Stimulated activated CD8-positive, alpha-beta memory T cell treated with anti-CD3 and anti-CD28 coated beads, Interleukin-4, amount 100 ng/mL, for 24 hours (primary cell): ENCODE data around the gene ADAMTSL1.

Experiments
- DNase-seq: peaks from one replicate; pipeline ENCODE4 v3.0.0-alpha.2; 2020; ENCODE audit warnings: low read depth

Gene ADAMTSL1

DNA sequence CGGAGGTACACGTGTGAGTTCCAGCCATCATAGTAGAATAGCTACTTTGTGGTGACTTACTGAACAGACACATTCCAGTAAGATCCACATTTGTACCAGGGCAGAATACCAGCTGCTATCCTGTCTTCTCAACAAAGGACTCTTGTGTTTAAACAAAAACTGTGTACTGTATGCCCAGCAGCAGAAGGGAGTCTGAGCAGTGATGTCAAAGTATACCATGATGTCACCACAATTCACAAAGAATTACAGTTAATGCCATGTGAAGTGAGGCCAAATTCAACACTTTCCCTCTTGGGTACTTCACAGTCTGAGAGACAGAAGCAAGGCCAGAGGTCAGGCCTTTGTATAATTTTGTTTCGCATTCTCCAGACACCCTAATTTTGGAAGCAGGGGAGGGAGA lies 137.0 kb downstream of the ADAMTSL1 start:
- DNase-seq, result no peak

DNA sequence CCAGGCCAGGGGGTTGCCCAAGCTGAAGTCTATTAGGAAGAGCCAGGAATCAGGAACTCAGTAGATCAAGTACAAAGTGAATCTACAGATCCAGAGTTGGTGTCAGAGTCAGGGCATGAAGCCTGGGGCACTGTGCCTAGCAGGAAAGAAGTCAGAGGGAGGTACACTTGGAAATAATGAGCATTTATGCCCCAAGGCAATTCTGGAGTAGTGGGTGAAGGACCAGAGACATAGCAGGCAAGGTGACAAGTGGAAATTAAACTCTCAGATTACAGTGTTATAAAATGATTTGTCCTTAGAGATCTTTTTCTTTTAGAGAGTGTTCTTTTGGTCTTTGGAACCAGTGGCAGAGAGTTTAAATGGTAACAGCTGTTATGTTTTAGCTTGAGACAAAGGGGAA lies 138.0 kb downstream of the ADAMTSL1 start:
- no peak for DNase-seq

DNA sequence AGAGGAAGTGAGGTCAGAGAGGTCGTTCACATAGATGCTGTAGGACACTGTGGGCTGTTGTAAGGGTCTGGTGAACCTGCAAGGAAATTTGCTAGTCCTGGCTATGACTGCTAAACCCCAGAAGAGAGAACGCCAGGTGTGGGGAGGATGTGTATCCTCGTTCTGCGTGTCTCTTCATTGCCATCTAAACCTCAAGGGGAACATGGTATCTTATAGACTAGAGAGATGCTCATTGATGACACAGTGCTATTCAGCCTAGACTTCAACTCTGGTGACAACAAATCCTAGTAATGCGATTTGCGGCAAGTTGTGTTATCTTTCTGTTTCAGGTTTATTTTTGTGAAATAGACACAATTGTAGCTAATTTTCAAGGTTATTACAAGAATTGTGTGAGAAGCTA lies 140.2 kb downstream of the ADAMTSL1 start:
- DNase-seq, result no peak

DNA sequence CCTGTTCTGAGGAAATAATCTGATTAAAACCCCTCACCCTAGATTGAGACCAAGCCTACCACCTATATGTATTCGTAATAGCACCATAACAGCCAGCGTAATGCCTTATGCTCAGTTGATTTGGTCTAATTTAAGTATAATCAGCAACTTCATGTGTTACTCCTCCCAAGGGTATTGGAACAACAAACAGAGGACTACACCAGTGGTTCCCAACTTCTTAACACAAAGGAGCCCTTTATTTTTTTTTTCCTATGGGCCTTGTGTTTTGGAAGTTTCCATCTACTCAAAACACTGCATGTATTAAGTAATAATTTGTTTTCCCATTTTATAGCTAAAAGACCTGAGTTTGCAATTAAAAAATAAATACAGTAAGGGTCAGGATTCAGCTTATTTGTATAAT lies 140.7 kb downstream of the ADAMTSL1 start:
- no peak for DNase-seq

DNA sequence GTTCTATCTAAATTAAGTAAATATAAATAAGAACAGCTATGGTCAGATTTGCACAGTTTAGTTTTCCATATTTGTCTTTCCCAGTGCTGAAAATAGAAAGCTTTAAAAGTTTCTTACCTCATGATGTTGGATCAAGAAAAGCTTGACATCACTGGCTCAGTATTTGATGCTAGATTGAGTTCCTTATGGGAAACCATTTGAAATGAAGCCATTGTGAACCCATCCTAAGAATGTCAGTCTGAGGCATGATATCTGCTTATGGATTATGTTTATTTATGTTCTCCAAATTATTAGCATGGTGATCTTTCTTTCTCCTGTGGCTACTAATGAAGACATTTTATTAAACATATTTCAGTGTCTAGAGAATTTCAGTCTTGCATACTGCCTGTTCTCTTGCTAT lies 143.0 kb downstream of the ADAMTSL1 start:
- no peak for DNase-seq

DNA sequence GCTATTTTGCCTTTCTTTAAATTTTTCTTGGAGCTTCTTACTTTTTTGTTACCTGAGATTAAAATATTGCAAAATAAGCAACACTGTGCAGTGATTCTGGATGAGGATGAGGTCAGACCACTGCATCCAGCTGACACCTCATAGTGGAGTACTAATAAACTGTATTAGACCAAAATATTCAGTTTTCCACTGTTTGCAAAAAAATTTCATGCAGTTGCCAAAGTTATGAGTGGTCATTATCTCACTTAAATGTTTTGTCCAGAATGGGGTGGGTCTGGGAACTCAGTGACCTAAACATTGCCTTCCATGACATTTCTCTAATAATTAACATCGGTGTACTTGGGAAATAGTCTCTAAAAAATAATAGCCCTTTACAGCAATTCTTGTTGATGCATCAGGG lies 143.8 kb downstream of the ADAMTSL1 start:
- no peak for DNase-seq

DNA sequence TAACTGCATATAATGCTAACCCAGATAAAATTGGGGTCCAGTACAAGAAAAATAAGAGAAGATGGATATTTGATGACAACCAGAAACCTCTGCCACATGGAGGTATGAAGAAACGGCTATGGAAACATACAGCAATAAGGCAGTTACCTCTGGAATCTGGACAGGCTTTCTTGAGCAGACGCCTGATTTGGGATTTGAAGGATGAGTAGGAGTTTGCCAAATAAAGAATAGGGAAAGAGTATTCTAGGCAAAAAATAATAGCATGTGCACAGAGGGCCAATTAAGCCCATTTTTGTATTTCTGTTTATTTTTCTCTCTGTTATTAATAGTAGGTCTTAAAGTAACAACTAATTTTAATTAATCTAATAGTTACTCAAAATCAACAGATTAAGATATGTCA lies 144.9 kb downstream of the ADAMTSL1 start:
- no peak for DNase-seq

DNA sequence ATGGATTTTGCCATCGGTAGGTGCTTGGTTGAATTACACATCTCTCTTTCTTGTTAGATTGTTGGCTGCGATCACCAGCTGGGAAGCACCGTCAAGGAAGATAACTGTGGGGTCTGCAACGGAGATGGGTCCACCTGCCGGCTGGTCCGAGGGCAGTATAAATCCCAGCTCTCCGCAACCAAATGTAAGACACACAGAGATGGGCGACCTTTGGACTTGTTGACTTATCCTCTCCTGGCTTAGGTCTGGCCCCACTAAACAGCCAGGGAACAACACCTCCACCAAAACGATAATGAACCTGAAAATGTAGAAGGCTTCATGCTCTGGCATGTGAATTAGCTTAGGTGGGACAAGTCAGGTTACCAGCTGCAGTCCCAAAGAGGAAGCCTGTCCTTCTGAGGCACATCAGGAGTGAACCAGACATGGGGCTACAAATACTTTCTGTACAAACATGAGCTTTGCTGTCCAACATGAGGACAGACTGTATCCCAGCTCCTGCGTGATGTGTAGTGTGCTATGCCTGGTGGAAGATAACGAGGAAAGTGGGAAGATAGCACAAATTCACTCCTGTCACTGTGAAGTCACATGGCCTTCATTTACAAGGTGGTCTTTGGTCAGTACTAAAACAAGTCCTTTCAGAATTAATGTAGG lies 148.4 kb downstream of the ADAMTSL1 start:
- no peak for DNase-seq

DNA sequence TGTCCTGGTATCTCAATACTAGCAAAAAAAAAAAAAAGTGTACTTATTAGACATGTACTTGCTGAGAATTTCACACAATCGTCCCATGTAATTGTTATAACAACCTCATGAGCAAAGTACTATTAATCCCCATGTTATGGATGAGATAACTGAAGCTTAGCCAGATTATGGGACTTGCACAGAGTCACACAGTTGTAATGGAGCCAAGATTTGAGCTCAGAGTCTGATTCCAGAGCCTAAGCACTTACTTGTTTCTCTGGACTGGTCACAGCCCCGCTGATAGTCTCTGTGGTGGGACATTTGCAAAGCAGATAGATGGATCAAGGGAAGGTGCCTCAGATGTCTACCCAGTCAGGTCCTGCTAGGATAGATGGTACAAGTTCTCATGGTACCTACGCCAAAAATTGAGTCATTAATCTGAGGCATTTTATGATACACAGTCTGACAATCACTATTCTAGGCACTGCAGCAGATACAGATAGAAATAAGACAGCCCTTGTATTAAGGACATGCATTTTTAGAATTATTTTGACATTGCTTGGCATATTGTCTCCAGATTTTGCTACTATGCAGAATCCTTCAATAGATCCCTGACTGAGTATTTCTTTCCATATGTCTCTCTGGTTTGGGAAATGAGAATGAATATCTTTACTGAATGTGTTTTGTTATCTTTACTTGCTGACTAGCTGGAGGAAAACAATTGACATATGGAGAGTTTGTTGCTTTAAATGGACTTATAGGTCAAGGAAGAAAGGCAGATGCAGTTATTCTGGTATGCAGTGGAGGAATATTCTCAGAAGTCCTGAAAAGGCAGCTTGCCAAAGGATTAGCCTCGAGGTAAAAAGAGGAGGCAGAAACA lies 149.5 kb downstream of the ADAMTSL1 start:
- no peak for DNase-seq

DNA sequence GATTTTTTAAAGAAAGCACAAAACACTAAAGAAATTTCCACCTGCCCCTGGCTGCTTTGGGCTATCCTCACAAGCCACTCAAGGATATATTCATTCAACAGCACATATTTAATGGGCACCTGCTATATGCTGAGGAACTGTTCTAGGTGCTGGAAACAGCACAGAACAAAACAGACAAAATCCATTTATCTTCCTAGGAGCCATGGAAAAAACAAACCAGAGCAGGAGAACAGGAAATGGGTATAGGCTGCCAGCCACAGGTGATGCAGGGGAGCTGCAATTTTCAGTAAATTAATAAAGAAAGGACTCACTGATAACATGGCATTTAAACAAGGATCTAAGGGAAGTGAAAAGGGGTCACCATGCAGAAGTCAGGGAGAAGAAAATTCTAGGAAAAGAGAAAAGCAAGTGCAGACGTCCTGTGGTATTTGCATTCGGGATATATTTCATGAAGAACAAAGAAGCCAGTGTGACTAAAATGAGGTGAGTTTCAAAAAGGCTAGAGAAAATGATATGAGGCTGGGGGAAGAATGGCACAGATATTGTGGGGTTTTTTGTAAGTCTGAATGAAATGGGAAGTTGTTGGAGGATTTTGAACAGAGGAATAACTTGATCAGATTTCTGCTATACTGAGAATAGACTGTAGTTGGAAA lies 152.2 kb downstream of the ADAMTSL1 start:
- DNase-seq, result no peak

DNA sequence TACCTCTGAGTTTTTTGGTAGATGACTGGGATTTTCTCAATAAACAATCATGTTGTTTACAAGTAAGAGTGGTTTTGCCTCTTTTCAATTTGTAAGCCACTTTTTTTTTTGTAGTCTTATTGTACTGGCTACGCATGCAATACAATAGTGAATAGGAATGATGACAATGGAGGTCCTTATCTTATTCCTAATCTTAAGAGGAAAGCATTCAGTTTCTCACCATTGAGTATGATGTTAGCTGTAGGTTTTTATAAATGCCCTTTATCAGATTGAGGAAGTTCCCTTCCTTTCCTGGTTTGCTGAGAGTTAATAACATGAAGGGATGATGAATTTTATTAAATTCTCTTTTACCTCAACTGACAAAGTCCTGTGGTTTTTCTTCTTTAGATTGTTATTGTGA lies 155.2 kb downstream of the ADAMTSL1 start:
- no peak for DNase-seq

DNA sequence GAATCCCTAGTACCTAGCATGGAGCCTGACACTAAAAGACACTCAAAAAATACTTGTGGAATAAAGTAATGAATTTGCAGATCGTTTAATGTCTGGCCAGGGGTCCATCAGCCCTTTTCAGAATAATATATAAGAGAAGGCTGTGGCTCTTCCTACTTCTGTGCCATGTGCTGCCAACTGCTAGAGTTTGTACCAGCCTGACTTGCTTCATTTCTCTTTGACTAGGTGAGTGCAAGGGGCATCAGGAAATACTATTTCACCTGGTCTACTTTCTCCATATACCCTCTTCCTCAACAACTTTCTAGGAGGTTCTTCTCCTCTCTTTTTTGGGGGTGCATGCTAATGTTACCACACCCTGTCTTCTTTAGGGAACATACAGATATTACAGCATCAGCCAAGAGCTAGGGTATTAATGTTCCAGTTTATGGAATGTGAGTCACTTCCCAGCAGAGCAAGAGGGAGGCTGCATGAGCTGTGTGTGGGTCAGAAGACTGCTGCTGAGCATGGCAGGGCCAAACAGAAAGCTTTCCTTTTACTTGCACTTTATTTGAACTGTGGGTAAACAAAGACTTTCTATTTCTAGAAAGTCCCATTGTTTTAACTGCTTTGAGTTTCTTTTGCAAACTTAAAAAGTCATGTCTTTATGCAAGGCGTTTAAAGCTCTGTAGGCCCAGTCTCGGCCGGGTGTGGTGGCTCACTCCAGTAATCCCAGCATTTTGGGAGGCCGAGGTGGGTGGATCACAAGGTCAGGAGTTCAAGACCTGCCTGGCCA lies 158.9 kb downstream of the ADAMTSL1 start:
- DNase-seq, result no peak

DNA sequence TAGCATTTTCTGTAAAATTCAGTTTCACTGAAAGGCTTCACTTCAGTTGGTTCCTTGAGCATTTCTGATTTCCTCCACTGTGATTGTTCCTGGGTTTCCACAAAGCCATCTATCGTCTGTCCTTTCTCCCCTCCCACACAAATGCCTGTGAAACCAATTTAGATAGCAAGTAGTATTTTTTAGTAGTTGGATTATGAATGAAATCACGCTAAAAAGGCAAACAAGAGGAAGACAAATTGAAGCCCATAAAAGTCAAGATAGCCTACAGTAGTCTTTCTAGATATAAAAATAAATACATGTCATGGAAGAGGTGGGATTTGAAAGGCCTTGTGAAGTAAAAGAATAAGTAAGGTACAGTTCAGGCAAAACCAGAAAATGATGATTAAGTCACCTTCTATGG lies 162.8 kb downstream of the ADAMTSL1 start:
- DNase-seq, result no peak

DNA sequence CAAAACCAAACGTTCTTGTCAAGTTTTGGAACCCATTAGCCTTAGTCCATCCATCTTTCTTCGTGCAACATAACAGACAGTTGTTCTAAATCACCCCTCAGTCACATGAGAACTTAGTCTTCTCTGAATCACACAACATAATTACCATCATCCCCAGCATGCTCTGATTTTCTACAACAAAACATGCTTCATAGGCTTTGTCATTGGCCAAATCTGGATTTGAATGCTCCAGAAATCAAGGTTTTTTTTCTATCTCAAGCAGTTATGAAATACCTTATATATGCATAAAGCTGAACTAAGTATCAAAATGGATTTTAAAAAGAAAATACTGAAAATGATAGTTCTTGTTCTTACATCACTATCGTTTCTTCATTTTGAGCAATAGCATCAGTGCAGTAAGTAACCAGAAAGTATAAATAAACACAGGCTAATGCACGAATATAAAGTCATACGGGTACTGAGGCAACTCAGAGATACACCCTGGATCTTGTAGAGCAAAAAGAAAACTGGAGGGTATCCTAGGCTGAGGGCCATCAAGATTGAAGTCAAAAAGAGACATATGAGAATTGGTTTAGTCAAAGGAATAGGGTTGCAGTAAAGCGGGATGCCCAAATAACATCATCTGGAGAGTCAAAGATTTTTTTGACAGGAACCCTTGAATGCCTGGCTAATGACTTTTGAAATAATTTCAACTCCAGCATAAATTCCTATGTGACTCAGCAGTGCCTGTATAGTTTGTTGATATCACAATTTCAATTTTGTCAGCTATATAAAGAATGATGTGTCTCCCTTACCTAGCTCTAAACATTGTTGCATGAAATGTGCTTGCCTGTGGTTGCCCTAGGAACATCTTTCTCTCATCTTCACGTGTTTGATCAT lies 164.7 kb downstream of the ADAMTSL1 start:
- DNase-seq, result no peak

DNA sequence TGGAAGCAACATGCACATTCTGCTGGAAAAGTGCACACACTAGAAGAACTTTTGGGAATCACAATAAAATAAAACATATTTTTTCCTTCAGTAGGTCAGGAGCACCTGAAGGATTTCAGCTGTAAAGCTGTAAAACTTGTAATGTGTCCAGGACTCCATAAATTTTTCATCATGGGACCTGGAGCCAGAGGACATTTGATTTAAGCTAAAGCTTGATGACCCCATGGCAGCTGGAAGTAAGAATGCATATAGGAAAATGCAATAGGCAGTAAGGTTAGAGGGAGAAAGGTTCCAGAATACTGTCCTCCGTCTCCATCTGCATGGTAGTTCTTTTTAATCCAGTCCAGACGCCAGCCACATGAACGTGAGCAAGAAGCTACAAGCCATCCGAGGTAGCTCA lies 166.0 kb downstream of the ADAMTSL1 start:
- no peak for DNase-seq

DNA sequence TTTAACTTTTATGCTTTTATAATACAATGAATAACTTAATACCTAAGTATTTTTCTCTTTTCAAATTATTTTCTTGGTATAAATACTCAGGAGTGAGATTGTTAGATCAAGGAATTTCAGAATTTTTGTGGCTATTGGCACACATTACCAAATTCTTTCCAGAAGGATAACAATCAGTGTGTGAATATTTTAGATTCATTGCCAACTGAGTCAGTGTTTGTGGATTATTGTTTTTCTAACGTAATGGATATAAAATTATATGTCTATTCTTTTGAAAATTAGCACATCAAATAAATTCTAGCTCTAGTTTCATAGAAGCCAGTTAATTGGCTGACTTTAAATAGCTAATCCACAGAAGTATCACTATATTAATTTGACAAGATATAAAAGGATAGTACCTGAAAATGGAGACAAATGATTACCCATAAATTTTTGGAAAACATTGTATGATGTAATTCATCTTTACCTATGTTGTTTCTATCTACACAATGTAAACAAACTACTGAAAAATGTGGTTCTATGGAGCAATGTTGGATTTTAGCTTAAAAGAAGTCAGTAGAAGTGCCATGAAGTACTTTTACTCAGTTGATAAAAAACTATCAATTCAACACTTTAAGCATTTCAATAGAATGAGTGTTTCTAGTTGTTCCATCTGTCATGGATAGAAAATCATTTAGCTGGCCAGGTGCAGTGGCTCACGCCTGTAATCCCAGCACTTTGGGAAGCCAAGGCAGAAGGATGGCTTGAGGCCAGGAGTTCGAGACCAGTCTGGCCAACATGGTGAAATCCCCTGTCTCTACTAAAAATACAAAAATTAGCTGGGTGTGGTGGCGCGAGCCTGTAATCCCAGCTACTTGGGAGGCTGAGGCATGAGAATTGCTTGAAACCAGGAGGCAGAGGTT lies 185.1 kb downstream of the ADAMTSL1 start:
- no peak for DNase-seq

DNA sequence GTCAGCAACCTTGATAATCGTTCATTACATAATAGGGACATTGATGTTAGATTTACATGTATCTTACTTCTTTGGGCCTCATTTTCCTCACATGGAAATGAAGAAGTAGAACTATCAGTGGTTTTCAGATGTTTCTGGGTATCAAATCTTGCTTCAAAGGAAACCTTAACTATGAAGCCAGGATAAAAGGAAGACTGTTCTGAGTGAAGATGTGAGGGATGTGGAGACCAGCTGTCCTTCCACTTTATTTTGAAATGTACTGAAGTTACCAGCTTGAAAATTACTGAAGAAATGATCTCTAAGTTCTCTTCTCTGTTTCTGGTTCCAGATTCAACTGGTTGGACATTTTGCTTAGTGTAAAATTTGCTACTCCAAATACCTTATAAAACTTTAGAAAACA lies 186.0 kb downstream of the ADAMTSL1 start:
- no peak for DNase-seq

DNA sequence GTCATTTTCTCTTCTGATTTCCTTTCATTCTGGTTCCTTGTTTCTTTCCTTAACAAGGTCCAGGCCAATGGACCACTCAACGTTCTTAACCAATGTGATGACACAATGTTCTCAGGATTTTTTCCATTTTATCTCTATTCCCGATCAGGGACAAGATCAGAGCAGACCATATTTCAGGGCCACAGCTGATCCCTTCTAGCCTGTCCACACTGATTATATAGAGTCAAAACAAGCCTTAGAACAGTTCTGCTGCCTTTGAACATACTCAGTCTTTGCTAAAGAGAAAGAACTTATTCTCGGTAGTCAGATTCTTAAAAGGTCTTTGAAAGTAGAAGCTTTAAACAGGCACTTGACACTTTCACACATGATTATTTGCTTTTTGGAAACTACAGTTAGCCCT lies 188.4 kb downstream of the ADAMTSL1 start:
- DNase-seq, result no peak

DNA sequence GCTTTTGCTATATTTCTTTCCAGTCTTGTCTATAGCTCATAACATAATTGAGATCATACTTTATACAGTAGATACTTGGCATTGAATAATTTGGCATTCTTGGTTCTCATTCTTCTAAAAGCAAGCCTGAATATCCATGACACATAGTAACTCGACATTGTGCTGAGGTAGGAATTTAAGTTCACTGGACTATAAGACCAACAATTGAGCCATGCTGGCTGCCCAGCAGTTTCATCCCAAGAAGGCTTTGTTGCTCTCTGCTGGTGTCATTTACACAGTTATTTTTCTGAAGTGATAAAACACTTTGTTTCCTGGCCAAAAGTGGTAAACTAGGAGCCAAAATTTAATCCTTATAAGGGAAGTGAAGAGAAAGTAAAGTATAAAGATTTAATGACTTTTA lies 192.0 kb downstream of the ADAMTSL1 start:
- DNase-seq, result no peak

DNA sequence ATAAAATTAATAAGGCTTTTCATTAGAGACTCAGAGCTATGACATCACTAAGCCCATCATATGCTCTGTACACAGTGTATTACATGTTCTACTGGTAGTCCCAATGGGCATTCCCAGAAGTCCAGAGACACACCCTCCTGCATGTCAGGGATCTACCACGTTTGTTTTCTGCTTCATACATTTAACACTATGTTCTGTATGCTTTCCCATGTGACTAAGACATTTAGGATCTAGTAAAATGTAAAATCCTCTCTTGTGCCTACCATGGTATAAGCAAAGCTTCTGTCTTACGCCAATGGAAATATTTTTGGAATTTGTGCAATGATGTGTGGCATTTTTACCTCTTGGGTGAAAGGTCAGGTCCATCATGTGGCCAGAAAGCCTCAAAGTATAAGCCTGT lies 192.4 kb downstream of the ADAMTSL1 start:
- DNase-seq, result no peak
